ENCODE results near the gene ADAMTSL5. TPM values are rescaled to one million over a fixed set of nuclear protein-coding genes. Genes with fewer than 3 reads are reported as not detected.

ADAMTSL5 gene
- total RNA-seq, 1 experiment from 2014 or later: 20.6 TPM

GRCh38 chr19:1522838-1523237, 10.0 kb upstream of the ADAMTSL5 start:
- no peak for ATAC-seq
- intact Hi-C loops (cut with micrococcal nuclease; ENCODE audit: unreplicated experiment) (no loop called here), in situ Hi-C loops (cut with HindIII; ENCODE audit: low pct_unique_long_range_greater_than_20kb, low sequenced_read_pairs) (no loop called here)
- Histone ChIP-seq H3K9me3 (ENCODE audit: control insufficient read depth, insufficient read depth, low read depth, low read length) (no peaks in the 10 kb centered on the region), H3K4me1 (ENCODE audit: control insufficient read depth, insufficient read depth, low read length) (no peaks in the 10 kb centered on the region), H3K27me3 (ENCODE audit: control insufficient read depth, insufficient read depth, low read length) (no peaks in the 10 kb centered on the region; the same call in 1 of the 2 replicates), H3K36me3 (ENCODE audit: control insufficient read depth, insufficient read depth, low read length) (no peaks in the 10 kb centered on the region), H3K4me3 (ENCODE audit: low read depth in 2 of 2, low read length in 2 of 2) (no peak overlapping the region), H3K27ac (ENCODE audit: low read length) (no peak overlapping the region)
- POLR2A ChIA-PET: no interaction called here
- CTCF ChIA-PET: no interaction called here
- DNase-seq (ENCODE audit: low read depth, low spot score): no peak
- TF ChIP-seq TCF7L2 (IDR thresholded peaks at IDR 0.05; ENCODE audit: low read depth, low read length) (no peak), SIN3A (IDR thresholded peaks at IDR 0.05; ENCODE audit: borderline replicate concordance, insufficient read depth, low read depth, low read length) (no peak), POLR2AphosphoS5 (IDR thresholded peaks at IDR 0.05; ENCODE audit: low read depth, low read length) (no peak), CTCF (IDR thresholded peaks at IDR 0.05) (no peak), REST (IDR thresholded peaks at IDR 0.05; ENCODE audit: insufficient read depth in 1 of 2, low read depth in 2 of 2, low read length in 1 of 2) (no peak)
- BruUV-seq (replicated peaks): no TSS peak

- no peaks in the 10 kb centered on the region for H3K36me3 ChIP-seq (ENCODE audit: control insufficient read depth, insufficient read depth, low read length)
- no peaks in the 10 kb centered on the region; the same call in 1 of the 2 replicates for H3K27me3 ChIP-seq (ENCODE audit: control insufficient read depth, insufficient read depth, low read length)
- H3K4me1 ChIP-seq (ENCODE audit: control insufficient read depth, insufficient read depth, low read length): no peaks in the 10 kb centered on the region
- no peaks in the 10 kb centered on the region for H3K9me3 ChIP-seq (ENCODE audit: control insufficient read depth, insufficient read depth, low read depth, low read length)
- CTCF ChIA-PET: no interaction called here
- no TSS peak for BruUV-seq (replicated peaks)
- POLR2A ChIA-PET: no interaction called here
- in situ Hi-C loops (cut with HindIII; ENCODE audit: low pct_unique_long_range_greater_than_20kb, low sequenced_read_pairs) (no loop called here), intact Hi-C loops (cut with micrococcal nuclease; ENCODE audit: unreplicated experiment) (no loop called here)
- ATAC-seq: no peak; the same call in 1 of the 2 replicates
- H3K27ac ChIP-seq (ENCODE audit: low read length): no peak overlapping the region
- H3K4me3 ChIP-seq (ENCODE audit: low read depth in 2 of 2, low read length in 2 of 2): no peak overlapping the region
- TF ChIP-seq POLR2AphosphoS5 (IDR thresholded peaks at IDR 0.05; ENCODE audit: low read depth, low read length) (no peak), TCF7L2 (IDR thresholded peaks at IDR 0.05; ENCODE audit: low read depth, low read length) (no peak), CTCF (IDR thresholded peaks at IDR 0.05) (no peak), REST (IDR thresholded peaks at IDR 0.05; ENCODE audit: insufficient read depth in 1 of 2, low read depth in 2 of 2, low read length in 1 of 2) (no peak), SIN3A (IDR thresholded peaks at IDR 0.05; ENCODE audit: borderline replicate concordance, insufficient read depth, low read depth, low read length) (no peak)
- no peak for DNase-seq (ENCODE audit: low read depth, low spot score)
These were observed 9.2 kb upstream of the ADAMTSL5 start for GRCh38 chr19:1522061-1522460.

Data from Panc1 (cell line).